Measurements from ENCODE around the gene EDRF1. TPM values are rescaled to one million over a fixed set of nuclear protein-coding genes. Genes with fewer than 3 reads are reported as not detected.

The EDRF1 gene
- total RNA-seq: 10.5 and 12.1 TPM in 2 replicates

GRCh38 chr10:125719173-125720001 is at the start of gene EDRF1:
EDRF1 (plus strand) TSS chr10:125719709; CDS start chr10:125719808, 99 bp downstream.

GRCh38 chr10:125683063-125683462 is 36.4 kb upstream of the EDRF1 start, which contains the start of gene TEX36:
TEX36 (minus strand) TSS chr10:125683163; CDS start chr10:125682989, 174 bp downstream.

GRCh38 chr10:125775491-125776106 is 56.1 kb downstream of the EDRF1 start, which contains the start of gene MMP21:
MMP21 (minus strand) TSS chr10:125775821; CDS start chr10:125775821, 0 bp downstream.

Other genes with a start within 250 kb of the EDRF1 start
- not detected in 2 replicates for gene TEX36, start 36.5 kb upstream of the EDRF1 start, total RNA-seq
- not detected in 2 replicates for gene MMP21, start 56.1 kb downstream of the EDRF1 start, total RNA-seq
- 58.9 and 72.0 TPM in 2 replicates for gene UROS, start 103.5 kb downstream of the EDRF1 start, total RNA-seq
- 67.8 and 71.8 TPM in 2 replicates for gene BCCIP, start 103.8 kb downstream of the EDRF1 start, total RNA-seq
- gene DHX32, start 161.6 kb downstream of the EDRF1 start, total RNA-seq: 35.1 and 41.3 TPM in 2 replicates
- gene FANK1, start 176.9 kb downstream of the EDRF1 start, total RNA-seq: 6.1 and 10.2 TPM in 2 replicates

Data from airway epithelial cell (primary cell).